SH-SY5Y (cell line): Measurements from ENCODE around the gene ARID5A.

Source experiments
- GATA2 ChIP-seq: IDR thresholded peaks from 2 replicates; pipeline ENCODE4 v1.6.1; 2011; ENCODE audit warnings: mild to moderate bottlenecking, low read depth, low read length
- GATA3 ChIP-seq: IDR thresholded peaks from 2 replicates; pipeline ENCODE4 v1.6.1; 2011; ENCODE audit warnings: low read depth, mild to moderate bottlenecking, low read length, moderate library complexity

DNA sequence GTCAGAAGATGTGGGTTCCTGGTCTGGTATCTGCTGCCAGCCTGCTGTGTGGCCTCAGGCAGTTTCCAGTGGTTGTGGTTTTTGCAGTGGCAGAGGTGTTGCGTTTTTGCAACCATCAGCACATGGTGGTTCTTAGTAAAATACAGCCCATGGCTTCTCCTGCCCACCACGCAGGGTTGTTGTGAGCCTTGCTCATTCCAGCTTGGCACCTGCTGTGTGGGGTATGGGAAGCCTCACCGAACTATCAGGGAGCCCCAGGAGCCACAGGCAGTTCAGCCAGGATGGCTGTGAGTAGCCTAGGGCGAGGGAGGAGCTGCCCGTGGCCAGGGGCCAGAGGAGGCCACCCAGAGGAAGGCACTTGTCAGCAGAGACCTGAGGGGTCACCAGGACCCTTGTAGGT is 9.8 kb downstream of the ARID5A start:
- TF ChIP-seq GATA2 (no peak), GATA3 (no peak)
